SKM-1 (cell line): ENCODE data around the gene CADPS2.

Experiments
- DNase-seq: peaks from one replicate; lab custom pipeline; 2025; ENCODE audit not compliant: unreplicated experiment; lab: John Stamatoyannopoulos, UW

CADPS2 gene

DNA sequence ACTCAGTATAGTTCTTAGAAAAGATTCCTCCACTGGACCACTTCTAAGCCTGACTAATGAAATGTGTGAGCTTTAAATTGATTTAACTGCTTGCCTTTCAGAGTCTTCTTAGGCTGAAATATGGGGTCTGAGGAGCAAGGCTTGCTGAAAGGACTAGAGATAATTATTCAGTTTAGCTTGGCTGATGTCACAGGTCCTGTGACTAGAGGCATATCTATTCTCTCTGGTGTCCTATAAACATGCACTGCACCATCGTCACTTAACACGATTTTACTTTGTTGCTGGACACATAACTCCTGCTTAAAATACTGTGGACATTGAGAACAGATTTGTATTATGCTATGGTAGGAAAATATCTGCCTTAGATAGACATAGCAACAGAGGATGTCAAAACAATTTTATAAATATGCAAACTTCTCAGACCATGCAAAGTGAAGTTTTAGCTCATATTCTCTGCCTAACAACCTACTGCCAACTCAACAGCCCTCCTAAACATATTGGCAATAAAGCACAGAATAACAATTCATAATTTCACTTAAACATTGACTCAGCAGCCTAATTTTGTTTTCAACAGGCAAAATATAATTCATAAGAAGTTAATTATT lies 267.6 kb downstream of the CADPS2 start:
- DNase-seq, result no peak

DNA sequence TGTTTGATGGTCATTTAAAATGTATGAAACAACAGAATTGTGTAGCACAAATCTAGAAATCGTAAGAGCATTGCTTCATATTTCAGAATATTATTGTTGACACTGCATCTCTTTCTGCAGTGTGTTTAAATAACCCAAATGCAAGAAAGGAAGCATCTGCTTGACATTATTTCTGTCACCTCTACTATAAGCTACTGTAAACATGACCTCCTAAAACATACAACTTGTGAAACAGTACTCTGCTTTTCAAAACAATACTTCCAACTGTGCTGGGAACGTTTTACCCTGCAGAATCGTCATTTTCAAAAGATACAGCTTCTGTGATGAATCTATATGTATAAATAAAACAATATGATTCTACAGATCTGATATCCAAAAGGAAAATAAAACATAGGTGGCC lies 269.3 kb downstream of the CADPS2 start:
- DNase-seq, result no peak

DNA sequence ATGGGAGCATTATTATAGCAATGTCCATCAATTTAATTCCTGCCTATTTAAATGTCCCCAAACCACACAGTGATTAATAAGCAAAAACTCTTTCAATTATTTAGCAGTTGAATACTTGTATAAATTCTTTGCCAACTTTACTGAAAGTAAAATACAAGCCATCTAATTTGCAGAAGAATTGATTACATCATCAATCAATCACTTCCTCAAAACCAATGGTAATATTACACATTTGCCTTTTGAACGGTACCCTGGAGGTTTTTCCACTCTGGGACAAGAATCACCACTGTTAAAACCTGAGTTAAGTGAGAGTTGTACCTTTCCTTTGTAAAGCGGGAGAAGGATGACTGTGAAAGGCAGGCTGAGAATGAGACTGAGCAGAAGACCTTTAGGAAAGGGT lies 280.3 kb downstream of the CADPS2 start:
- DNase-seq, result no peak

DNA sequence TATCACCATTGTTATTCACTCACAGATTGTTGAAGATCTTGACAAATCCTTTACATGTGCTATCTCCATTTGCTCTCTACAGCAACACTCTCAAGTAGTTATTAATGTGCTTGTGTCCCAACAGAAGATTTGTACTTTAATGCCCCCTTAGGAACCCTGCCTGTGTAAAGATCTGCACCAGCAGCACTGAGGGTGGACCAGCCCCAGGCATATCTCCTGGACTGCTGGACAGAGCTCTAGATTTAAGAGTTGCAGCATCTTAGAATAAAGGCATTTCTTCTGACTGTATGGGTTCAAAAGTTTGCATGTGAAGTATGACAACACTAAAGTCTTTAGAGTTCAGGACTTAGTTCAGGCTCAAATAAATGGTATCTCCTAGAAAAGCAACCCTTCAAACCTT lies 282.0 kb downstream of the CADPS2 start:
- no peak for DNase-seq

DNA sequence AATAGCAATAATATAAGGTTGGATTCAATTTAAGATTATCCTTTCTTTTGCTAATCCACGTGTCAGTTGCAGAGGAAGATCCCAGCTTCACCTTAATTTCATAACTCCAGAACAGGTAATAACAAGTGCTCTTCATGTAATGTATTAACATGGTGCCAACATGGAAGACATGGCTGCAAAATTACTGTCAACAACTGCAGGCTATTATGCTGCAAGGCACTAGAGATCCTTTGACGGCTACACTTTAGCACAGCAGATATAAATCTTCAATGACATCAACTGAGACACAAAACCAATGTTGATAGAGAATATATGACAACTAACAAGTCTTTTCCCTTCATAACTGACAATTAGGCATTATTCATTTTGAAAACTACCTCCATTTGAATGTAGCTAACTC lies 283.5 kb downstream of the CADPS2 start:
- no peak for DNase-seq

DNA sequence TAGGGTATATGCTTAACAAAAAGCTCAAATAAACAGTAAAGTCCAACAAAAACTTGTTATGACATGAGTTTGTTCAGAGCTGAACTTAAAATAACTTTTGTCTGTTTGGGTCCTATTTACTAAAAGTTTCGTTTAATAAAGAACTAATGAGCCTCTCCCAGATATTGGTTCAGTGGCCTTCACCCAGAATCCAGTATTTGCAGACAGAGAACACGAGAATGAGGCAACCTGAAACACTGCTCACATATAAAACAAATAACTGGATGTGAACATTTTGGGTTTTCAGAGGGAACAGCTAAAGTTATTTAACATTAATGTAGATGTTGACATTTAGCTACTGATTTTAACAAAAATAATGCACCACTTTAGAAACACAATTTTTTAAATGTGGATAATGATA lies 285.6 kb downstream of the CADPS2 start:
- no peak for DNase-seq

DNA sequence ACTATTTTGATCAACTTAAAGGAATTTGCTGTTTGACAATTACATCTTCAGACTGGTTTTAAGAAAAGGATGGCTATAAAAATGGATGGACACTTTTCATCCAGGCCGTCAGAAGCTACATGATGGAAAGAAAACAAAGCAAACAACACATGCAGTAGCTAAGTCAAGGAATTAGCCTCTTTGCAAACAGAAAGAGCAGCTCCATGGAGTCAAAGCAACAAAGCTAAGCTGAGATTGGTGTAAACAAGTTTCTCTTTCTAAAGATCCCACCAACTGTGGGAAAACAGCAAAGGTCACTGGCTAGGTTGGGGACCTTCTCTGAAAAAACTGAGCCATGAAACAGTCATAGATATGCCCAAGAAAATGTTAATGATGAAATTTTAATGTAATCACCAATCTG lies 286.2 kb downstream of the CADPS2 start:
- no peak for DNase-seq

DNA sequence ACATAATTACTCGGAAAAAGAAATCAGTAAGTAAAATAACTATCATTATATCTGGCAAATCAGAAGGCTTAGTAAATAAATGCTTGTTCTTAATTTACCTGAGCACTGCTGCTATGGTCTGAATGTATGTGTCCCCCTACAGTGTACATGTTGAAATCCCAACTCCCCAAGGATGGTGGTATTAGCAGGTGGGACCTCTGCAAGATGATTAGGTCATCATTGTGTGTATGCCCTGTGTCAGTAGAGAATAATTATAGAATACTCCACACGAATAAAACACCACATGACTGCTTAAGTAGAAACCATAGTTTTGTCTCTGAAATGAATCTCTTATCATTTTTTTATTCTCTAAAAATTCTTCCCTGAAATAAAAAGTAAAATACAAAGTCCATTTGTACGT lies 289.0 kb downstream of the CADPS2 start:
- DNase-seq, result no peak

DNA sequence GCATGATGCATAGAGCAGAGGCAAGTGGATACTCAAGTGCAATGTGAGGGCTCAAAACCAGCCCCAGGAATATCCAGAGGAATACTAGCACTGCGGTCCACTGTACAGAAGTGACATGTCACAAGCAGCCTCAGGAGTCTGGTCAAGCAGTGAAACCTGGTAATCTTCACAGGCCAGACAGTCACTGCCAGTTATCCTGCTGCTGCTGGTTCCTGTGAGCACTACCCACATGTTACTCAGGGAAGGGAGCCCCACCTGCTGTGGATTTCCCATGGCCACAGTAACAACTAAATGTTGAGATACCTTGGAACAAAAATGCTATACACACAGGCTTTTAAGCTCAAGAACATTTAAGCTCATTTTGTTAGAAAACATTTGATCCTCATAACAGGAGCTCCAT lies 290.4 kb downstream of the CADPS2 start:
- no peak for DNase-seq

DNA sequence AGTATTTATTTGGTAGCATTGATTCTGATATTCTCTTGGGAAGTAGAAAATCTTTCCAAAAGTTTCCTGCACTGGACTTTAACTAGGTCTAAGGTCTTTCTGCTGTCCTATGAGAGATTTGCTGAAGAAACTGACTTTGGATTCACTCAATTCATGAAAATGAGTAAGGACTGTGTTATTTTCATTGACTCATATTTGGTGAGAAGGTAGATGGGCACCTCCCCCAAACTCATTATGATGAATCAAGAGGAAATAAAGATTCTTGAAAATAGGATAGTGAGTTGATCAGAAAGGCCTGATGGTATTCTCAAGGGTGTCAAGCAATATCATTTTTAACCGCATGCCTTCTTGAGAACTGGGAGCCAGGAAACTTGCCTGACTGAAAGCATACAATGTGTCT lies 297.6 kb downstream of the CADPS2 start:
- DNase-seq, result no peak

DNA sequence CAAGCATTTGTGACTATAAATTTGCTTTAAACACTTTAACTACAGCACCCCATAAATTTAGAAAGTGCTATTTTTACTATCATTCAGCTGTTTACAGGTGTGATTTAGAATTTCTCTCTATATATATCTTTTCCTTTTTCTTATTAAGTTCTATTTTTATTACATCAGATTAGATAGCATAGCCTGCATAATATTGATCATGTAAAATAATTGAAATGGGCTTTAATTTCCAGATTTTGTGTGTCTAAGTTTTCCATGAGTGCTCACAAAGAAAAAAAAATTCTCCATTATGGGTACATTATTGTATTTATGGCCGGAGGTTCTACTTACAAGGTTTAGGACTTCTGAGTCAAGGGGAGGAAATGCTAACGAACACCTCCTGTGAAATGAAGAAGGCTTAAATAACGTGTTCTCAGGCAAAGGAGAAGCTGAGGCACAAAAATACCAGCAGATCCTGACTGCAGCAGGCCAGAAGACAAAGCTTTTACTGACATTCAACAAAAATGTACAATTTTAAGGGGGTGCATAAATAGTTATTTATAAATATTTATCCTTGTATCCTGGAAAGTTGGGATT lies 301.5 kb downstream of the CADPS2 start:
- no peak for DNase-seq

DNA sequence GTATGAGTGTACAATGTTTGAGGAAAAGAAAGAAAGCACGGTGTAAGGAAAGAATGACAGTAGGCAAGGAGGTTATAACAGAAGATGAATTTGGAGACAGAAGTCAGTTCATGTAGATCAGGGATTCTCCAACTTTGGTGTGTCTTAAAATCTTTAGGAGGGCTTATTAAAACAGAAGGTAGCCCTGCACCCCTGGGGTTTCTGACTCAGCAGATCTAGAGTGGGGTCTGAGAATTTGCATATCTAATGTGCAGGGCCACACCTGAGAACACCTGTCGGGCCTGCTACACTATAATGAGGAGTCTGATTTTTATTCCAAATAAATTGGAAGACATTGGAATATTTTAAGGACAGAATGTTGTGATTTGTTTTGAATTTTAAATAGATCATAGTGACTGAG lies 307.9 kb downstream of the CADPS2 start:
- no peak for DNase-seq

DNA sequence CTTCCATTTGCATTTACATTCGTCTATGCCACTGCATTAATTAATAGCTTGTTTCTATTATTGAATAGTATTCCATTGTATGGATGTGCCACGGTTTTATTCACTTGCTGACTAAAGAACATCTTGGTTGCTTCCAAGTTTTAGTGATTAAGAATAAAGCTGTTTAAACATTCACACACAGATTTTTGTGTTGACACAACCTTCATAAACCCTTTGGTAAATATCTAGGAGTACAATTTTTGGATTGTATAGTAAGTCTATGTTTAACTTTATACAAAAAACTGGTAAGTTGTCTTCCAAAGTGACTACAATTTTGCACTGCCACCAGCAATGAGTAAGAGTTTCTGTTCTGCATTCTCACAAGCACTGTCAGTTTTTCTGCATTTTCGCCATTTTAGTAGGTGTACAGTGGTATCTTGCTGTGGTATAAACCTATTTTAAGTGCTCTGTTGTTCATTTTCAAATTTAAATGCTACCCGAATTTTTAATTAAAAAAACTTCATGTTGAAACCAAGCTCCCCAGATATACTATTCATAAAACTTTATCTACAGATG lies 308.7 kb downstream of the CADPS2 start:
- no peak for DNase-seq

DNA sequence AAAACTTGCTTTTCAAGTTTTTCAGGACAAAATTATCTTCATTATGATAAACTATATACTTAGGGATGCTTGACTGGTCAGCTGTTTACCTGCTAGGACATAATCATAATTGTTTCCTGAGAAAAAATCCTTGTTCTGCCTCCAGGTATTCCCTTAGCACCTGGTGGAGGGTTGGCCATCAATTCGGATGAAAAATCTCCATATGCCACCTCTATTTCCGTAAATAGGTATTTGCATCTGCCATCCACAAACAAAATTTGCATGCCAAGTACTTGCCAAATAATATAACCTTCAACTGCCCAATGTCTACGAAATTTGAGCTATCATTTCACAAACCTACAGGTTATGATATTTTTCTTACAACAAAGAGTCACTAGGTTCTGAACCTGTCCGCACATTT lies 313.6 kb downstream of the CADPS2 start:
- DNase-seq, result no peak

DNA sequence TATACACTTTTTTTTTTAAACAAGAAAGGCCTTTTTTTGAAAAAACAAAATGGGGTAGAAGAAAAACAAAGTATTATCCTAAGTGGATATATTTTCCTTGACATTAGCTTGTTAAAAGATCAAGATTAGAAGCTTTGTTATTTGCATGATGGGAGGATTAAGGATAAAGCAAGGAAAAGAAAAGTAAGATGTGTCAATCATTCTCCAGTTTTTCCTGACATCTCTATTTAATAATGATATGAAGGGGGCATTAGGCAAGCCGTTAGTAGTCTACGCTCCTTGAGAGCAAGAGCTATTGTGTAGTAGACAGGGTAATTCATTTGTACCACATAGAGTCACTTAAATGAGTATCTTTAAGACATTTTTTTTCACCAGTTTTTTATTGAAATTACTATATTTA lies 324.9 kb downstream of the CADPS2 start:
- no peak for DNase-seq

DNA sequence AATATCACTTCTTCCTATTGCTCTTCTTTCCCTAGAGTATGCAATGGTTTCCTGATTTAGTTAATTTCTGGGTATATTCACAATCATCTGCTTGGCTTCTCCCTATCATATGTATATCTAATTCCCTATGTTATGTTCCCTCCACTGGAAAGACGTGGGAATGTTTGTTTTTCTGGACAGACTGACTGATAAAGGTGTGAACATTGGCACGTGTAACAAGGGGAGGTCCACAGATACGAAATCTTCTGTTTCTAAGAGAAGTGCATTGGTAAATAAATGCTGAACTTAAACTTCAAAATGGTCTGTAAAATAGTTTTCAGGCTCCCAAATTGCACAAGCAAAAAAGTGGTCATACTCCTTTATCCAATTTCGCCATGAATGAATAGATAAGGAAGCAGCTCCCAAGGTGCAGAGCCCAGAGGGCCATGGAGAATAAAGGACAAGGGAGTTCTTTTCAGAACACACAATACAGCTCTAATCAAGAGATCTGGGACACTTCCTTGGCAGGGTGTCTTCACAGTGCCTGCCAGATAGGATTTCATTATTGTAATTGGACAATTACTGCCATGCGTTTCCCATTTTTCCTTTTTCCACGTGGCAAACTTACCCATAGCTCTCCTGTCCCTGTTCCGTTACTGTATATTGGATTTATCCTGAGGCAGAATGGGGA lies 329.3 kb downstream of the CADPS2 start:
- DNase-seq, result no peak

DNA sequence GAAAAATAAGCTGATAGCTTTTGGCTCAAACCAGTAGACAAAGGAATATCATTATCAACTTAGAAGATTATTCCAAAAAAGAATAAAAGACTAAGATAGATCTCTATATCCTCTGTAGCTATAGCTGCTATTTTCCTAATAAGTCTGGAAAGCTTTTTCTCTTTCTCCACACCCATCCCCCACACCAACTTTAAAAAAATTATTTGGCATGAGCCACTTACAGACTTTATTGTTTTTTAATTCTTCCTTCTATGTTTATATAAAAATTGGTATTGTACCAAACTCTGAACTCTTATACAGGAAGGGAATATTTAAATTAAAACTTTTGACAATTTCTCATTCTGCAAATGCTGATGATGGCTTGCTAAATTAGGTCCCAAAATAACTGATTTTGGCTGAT lies 330.0 kb downstream of the CADPS2 start:
- DNase-seq, result no peak

DNA sequence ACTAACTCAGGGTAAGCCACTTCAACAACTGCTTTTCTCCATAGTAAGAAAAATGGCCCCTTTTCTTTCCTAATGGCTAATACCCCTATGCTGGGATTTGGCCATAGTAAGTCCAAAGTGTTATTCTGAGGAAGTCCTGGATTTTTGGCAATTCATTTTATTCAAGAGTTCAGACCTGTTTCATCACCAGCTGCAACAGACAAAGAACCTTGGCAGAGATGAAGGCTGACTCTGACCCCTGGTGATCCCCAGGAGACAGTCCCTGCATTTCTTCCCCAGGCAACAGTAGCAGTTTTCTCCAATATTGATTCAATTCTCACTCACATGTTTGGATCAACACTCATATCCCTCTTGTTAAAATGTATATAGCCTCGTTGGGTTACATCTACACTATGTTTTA lies 332.5 kb downstream of the CADPS2 start:
- no peak for DNase-seq

DNA sequence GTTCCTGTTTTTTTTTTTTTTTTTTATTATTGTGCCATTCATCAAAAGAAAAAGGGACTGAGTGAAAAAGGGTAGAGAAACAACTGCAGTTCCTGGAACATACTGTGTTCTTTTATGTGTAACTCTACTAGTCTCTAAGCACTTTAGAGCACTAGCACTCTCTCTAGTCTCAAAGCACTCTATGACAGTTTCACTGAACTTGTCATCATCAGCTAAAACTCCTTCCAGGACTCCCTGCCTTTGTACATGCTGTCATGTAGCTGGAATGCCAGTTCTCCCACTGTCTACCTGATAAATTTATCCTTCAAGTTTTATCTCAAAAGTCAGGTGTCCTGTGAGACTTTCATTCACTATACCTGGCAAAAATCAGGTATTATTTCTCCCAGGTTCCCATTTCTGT lies 333.5 kb downstream of the CADPS2 start:
- DNase-seq, result no peak

DNA sequence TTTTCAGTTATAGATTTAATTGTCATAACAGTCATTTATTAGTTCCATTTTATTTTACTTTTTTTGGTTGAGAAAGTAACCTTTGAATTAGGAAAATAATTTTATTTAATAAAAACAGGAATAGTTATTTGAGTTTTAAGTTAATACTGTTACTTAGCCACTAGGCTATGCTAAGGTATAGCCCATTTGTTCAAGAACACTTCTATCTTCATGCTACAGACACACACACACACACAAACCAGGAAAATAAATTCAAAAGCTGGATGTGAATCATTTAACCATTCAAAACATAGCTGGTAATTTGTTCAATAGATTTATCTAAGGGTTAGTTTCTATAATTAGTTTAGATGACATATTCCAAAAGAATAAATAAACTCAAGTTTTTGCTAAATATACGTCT lies 335.7 kb downstream of the CADPS2 start:
- no peak for DNase-seq

DNA sequence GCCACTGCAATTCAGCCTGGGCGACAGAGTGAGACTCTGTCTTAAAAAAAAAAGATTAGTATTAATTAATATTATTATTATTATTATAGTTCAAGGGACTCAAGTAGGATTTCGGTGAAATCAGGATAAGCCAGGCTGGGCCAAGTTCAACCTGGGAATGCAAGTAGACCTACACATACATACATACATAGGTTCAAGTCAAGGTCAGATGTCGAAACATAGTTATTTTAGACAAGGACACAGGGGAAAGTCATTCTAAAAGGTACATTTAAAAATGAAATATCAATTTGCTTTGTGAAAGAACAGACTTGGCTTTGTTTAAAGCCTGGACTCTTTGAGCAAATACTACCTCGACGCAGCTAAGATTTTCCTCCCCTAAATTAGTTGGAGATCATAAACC lies 336.7 kb downstream of the CADPS2 start:
- DNase-seq, result no peak

DNA sequence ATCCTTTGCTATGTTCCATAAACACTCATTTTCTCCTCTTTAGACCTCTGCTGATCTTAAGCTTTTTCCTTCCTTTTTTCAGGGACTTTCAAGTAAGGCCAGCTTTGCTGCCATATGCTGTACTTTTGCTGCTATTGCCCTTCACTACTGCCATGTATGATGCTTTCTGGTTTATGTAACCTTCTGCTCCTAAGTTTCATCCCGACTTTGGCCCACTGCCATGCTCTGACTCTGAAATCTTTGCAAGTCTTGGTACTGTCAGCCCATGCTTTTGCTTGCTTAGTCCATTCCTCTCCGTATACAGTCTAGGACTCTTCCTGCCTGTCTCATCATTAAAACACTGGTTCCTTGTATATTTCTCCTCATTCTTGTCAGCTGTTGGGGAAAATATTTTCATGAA lies 339.8 kb downstream of the CADPS2 start:
- no peak for DNase-seq

DNA sequence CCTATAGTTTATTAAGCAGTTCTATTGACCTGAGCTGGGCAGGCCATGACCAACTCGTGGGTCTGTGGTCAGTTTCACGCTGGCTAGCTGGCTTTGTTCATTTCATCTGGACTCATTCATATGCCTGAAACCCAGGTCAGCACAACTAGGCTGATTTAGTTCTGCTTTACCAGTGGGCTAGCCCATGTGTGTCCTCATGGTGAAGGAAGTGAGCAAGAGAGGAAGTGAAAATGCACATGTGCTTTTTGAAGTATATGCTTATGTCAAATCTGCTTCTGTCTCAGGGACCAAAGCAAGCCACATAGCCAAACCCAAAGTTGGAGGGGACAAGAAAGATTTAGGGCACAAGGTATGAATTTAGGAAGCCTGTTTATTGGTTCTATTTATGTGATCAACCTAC lies 341.8 kb downstream of the CADPS2 start:
- peak; percentile 67 for DNase-seq
